ENCODE measurements around the gene TSPAN17.

TSPAN17 gene

DNA sequence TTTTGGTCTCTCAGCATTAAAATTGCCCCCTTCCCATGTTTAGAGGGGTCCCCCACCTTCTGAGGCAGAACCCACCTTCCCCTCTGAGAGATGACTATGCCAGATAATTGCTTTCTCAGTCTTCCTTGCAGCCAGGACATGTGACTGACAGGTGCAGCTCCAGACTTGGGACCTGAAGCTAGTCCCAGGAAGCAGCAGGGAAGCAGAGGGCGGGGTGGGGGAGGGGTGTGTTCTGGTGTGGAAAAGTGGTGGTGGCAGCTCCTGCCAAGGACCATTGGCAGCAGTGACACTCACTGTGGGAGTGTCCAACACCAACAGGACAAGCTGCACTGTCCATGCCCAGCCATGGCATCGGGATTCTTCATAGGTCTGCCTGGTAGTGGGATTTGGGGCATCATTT lies 14.5 kb upstream of the TSPAN17 start:
- no peak for TF ChIP-seq TEAD4 (IDR thresholded peaks at IDR 0.05)
- TF ChIP-seq RAD21 (IDR thresholded peaks at IDR 0.05; ENCODE audit: low read depth): no peak
- TF ChIP-seq, protein P1, sequence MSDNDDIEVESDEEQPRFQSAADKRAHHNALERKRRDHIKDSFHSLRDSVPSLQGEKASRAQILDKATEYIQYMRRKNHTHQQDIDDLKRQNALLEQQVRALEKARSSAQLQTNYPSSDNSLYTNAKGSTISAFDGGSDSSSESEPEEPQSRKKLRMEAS (IDR thresholded peaks at IDR 0.05): no peak
- no peak for TF ChIP-seq NFIC (IDR thresholded peaks at IDR 0.05)
- TF ChIP-seq ZBTB7A (IDR thresholded peaks at IDR 0.05; ENCODE audit: low read depth): no peak
- no peak for TF ChIP-seq FOXM1 (IDR thresholded peaks at IDR 0.05; ENCODE audit: borderline replicate concordance, low read depth)
- no peak for TF ChIP-seq CREB1 (IDR thresholded peaks at IDR 0.05; ENCODE audit: low read depth)

DNA sequence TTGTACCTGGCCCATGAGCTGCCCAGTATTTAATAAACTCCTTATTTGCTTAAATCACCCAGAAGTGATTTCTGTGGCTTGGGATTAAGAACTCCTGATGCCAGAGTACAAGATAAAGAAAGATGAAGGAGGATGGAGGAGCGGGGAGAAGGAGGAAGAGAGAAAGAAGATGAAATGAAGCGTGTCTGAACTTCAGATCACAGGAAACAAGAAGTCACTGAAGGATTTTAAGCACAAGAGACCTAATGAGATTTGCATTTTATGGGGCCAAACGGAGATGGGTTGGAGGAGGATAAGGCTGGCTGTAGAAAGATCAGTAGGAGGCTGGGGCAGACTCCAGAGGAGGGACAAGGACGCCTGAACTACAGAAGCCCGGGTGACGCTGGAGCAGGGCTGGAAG lies 13.7 kb upstream of the TSPAN17 start:
- TF ChIP-seq ZBTB7A (IDR thresholded peaks at IDR 0.05; ENCODE audit: low read depth) (no peak), NFIC (IDR thresholded peaks at IDR 0.05) (no peak), CREB1 (IDR thresholded peaks at IDR 0.05; ENCODE audit: low read depth) (no peak), TEAD4 (IDR thresholded peaks at IDR 0.05) (no peak), EP300 (IDR thresholded peaks at IDR 0.05; ENCODE audit: borderline replicate concordance) (no peak), YY1 (IDR thresholded peaks at IDR 0.05; ENCODE audit: low read depth) (no peak), RAD21 (IDR thresholded peaks at IDR 0.05; ENCODE audit: low read depth) (no peak), TAF1 (IDR thresholded peaks at IDR 0.05; ENCODE audit: low read depth) (no peak), TCF12 (IDR thresholded peaks at IDR 0.05; ENCODE audit: low read depth) (no peak), EGR1 (IDR thresholded peaks at IDR 0.05) (no peak), CEBPB (IDR thresholded peaks at IDR 0.05) (no peak), FOXM1 (IDR thresholded peaks at IDR 0.05; ENCODE audit: borderline replicate concordance, low read depth) (no peak)
- TF ChIP-seq, protein P2, sequence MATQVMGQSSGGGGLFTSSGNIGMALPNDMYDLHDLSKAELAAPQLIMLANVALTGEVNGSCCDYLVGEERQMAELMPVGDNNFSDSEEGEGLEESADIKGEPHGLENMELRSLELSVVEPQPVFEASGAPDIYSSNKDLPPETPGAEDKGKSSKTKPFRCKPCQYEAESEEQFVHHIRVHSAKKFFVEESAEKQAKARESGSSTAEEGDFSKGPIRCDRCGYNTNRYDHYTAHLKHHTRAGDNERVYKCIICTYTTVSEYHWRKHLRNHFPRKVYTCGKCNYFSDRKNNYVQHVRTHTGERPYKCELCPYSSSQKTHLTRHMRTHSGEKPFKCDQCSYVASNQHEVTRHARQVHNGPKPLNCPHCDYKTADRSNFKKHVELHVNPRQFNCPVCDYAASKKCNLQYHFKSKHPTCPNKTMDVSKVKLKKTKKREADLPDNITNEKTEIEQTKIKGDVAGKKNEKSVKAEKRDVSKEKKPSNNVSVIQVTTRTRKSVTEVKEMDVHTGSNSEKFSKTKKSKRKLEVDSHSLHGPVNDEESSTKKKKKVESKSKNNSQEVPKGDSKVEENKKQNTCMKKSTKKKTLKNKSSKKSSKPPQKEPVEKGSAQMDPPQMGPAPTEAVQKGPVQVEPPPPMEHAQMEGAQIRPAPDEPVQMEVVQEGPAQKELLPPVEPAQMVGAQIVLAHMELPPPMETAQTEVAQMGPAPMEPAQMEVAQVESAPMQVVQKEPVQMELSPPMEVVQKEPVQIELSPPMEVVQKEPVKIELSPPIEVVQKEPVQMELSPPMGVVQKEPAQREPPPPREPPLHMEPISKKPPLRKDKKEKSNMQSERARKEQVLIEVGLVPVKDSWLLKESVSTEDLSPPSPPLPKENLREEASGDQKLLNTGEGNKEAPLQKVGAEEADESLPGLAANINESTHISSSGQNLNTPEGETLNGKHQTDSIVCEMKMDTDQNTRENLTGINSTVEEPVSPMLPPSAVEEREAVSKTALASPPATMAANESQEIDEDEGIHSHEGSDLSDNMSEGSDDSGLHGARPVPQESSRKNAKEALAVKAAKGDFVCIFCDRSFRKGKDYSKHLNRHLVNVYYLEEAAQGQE (IDR thresholded peaks at IDR 0.05; ENCODE audit: low read depth): no peak
- TF ChIP-seq, protein P3, sequence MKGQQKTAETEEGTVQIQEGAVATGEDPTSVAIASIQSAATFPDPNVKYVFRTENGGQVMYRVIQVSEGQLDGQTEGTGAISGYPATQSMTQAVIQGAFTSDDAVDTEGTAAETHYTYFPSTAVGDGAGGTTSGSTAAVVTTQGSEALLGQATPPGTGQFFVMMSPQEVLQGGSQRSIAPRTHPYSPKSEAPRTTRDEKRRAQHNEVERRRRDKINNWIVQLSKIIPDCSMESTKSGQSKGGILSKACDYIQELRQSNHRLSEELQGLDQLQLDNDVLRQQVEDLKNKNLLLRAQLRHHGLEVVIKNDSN (IDR thresholded peaks at IDR 0.05): no peak
- TF ChIP-seq, protein P1 (IDR thresholded peaks at IDR 0.05): no peak

DNA sequence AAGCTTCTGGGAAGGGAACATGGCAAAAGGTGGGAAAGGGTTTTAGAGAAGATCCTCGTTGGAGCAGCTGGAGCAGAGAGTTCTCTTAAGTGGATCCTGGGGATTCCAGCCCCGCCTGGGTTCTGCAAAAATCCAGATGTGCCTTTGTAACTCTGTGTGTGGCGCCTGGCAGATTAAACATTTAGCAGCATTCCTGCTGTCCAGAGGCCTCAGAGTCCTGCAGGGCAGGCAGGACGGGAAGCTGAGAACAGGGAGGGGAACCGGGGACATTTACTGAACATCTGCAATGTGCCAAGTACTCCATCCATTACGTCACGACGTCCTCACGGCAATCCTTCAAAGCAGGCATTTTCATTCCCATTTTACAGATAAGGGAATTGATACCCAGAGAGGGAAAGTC lies 10.9 kb upstream of the TSPAN17 start:
- no peak for TF ChIP-seq CEBPB (IDR thresholded peaks at IDR 0.05)
- no peak for TF ChIP-seq EP300 (IDR thresholded peaks at IDR 0.05; ENCODE audit: borderline replicate concordance)
- no peak for TF ChIP-seq TCF12 (IDR thresholded peaks at IDR 0.05; ENCODE audit: low read depth)
- no peak for TF ChIP-seq CREB1 (IDR thresholded peaks at IDR 0.05; ENCODE audit: low read depth)
- TF ChIP-seq TEAD4 (IDR thresholded peaks at IDR 0.05): no peak
- TF ChIP-seq RAD21 (IDR thresholded peaks at IDR 0.05; ENCODE audit: low read depth): no peak
- TF ChIP-seq YY1 (IDR thresholded peaks at IDR 0.05; ENCODE audit: low read depth): no peak
- no peak for TF ChIP-seq EGR1 (IDR thresholded peaks at IDR 0.05)
- no peak for TF ChIP-seq FOXM1 (IDR thresholded peaks at IDR 0.05; ENCODE audit: borderline replicate concordance, low read depth)
- TF ChIP-seq, protein P3 (IDR thresholded peaks at IDR 0.05): no peak
- TF ChIP-seq NFIC (IDR thresholded peaks at IDR 0.05): no peak
- no peak for TF ChIP-seq ZBTB7A (IDR thresholded peaks at IDR 0.05; ENCODE audit: low read depth)
- TF ChIP-seq, protein P2 (IDR thresholded peaks at IDR 0.05; ENCODE audit: low read depth): no peak
- TF ChIP-seq, protein P1 (IDR thresholded peaks at IDR 0.05): no peak
- TF ChIP-seq TAF1 (IDR thresholded peaks at IDR 0.05; ENCODE audit: low read depth): no peak

DNA sequence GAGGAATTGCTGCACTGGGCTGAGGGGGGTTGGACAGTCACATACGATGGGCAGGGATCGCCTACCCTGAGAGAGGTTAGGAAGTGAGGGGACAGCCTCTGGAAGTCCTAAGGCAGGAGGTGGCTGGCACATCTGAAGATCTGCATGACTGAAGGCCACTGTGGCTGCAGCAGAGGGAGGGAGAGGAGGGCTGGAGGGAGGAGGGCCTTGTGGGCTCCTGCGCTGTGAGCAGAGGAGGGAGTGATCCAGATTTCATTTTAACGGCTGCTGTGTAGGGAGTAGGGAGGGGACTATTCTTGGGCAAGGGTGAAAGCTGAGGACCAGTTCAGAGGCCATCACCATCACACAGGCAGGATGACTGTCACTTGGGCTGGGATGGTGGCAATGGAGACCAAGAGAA lies 9.7 kb upstream of the TSPAN17 start:
- TF ChIP-seq FOXM1 (IDR thresholded peaks at IDR 0.05; ENCODE audit: borderline replicate concordance, low read depth) (no peak), YY1 (IDR thresholded peaks at IDR 0.05; ENCODE audit: low read depth) (no peak), ZBTB7A (IDR thresholded peaks at IDR 0.05; ENCODE audit: low read depth) (no peak), CREB1 (IDR thresholded peaks at IDR 0.05; ENCODE audit: low read depth) (no peak), RAD21 (IDR thresholded peaks at IDR 0.05; ENCODE audit: low read depth) (no peak), EGR1 (IDR thresholded peaks at IDR 0.05) (no peak), NFIC (IDR thresholded peaks at IDR 0.05) (no peak), EP300 (IDR thresholded peaks at IDR 0.05; ENCODE audit: borderline replicate concordance) (no peak), TAF1 (IDR thresholded peaks at IDR 0.05; ENCODE audit: low read depth) (no peak), TEAD4 (IDR thresholded peaks at IDR 0.05) (no peak), TCF12 (IDR thresholded peaks at IDR 0.05; ENCODE audit: low read depth) (no peak)
- TF ChIP-seq, protein P1 (IDR thresholded peaks at IDR 0.05): no peak
- TF ChIP-seq, protein P3 (IDR thresholded peaks at IDR 0.05): no peak
- TF ChIP-seq, protein P2 (IDR thresholded peaks at IDR 0.05; ENCODE audit: low read depth): no peak

Data from Ishikawa (cell line).